ENCODE results near the gene FHIT. TPM values are rescaled to one million over a fixed set of nuclear protein-coding genes. Genes with fewer than 3 reads are reported as not detected.

FHIT gene
- total and polyA plus RNA-seq, 4 donors: 6.9 to 16.5 (median 9.9) TPM

DNA sequence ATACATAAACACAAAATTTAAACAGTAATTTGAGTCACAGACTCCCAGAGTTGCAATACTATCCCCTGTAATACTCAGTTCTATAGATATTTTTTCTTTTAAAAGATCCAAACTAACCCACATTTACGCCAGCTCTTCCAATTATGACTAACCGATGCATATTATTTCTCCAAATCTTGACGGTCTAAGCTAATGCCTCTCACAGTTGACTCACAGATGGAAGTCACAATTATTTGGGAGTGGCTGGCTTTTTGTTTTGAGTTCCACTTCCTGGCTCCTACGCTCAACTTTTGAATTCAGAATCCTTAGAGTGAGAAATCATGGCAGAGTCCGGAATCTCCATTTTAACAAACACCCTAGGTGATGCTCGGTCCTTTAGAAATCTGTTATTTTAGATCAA is 749.9 kb downstream of the FHIT start:
- Histone ChIP-seq H3K27ac (ENCODE audit: low read depth, low read length) (no peak overlapping the region), H3K27me3 (ENCODE audit: control insufficient read depth, insufficient read depth, low read length) (no peaks in the 10 kb centered on the region), H3K4me3 (ENCODE audit: low read depth, low read length) (no peak overlapping the region), H3K9me3 (ENCODE audit: control insufficient read depth, insufficient read depth, low read length) (no peaks in the 10 kb centered on the region), H3K4me1 (ENCODE audit: control insufficient read depth, insufficient read depth, low read length) (no peaks in the 10 kb centered on the region), H3K36me3 (ENCODE audit: control insufficient read depth, insufficient read depth, low read length) (no peaks in the 10 kb centered on the region)
- no peak for DNase-seq (ENCODE audit: low read depth in 4 of 6, low spot score in 6 of 6)
- WGBS (ENCODE audit: insufficient coverage): 100% methylated on average over 1 of the region's 6 CpGs

DNA sequence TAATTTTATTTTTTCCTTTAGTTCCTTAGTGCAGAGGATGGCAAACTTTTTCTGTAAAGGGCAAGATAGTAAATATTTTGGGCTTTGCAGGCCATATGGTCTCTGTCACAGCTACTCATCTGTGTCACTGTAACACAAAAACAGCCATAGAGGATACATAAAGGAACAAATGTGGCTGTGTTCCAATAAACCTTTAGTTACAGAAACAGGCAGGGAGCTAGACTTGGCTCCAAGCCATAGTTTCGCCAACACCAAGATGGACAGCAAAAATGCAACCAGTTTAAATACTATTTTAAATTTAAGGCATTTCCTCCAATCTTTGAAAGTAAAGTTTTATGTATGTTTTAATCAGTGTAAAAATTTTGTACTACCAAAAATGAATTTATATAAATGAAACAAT is 753.4 kb downstream of the FHIT start:
- Histone ChIP-seq H3K4me1 (ENCODE audit: control insufficient read depth, insufficient read depth, low read length) (no peaks in the 10 kb centered on the region), H3K27ac (ENCODE audit: low read depth, low read length) (no peak overlapping the region), H3K4me3 (ENCODE audit: low read depth, low read length) (no peak overlapping the region), H3K27me3 (ENCODE audit: control insufficient read depth, insufficient read depth, low read length) (no peaks in the 10 kb centered on the region), H3K36me3 (ENCODE audit: control insufficient read depth, insufficient read depth, low read length) (no peaks in the 10 kb centered on the region), H3K9me3 (ENCODE audit: control insufficient read depth, insufficient read depth, low read length) (no peaks in the 10 kb centered on the region)
- peak in 2 of 6 donors; percentile 41 to 58 for DNase-seq (ENCODE audit: low read depth in 4 of 6, low spot score in 6 of 6)
- no CpG with 5 or more reads among the region's 1 CpG for WGBS (ENCODE audit: insufficient coverage)

DNA sequence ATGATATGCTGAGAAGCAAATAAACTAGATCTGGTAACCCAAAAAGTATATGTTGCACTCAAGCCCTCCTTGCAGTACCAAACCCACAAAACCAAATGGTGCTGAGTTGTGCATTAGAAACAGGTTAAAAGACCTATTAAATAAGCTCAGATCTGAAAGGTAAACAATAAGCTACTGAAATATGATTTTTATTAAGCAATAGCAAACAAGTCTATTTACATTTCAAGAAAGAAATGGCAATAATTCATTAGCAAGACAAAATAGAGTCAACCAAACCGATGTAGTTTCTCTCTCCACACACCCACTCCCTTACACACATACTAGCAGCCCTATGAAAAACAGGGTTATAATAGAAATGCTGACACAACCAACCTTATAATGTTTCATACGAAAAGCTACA is 760.3 kb downstream of the FHIT start:
- H3K36me3 ChIP-seq (ENCODE audit: control insufficient read depth, insufficient read depth, low read length): no peaks in the 10 kb centered on the region
- no peaks in the 10 kb centered on the region for H3K27me3 ChIP-seq (ENCODE audit: control insufficient read depth, insufficient read depth, low read length)
- no peaks in the 10 kb centered on the region for H3K4me1 ChIP-seq (ENCODE audit: control insufficient read depth, insufficient read depth, low read length)
- no peak for DNase-seq (ENCODE audit: low read depth in 4 of 6, low spot score in 6 of 6)
- WGBS (ENCODE audit: insufficient coverage): no CpG with 5 or more reads among the region's 2 CpGs
- H3K9me3 ChIP-seq (ENCODE audit: control insufficient read depth, insufficient read depth, low read length): no peaks in the 10 kb centered on the region
- no peak overlapping the region for H3K4me3 ChIP-seq (ENCODE audit: low read depth, low read length)
- H3K27ac ChIP-seq (ENCODE audit: low read depth, low read length): no peak overlapping the region

DNA sequence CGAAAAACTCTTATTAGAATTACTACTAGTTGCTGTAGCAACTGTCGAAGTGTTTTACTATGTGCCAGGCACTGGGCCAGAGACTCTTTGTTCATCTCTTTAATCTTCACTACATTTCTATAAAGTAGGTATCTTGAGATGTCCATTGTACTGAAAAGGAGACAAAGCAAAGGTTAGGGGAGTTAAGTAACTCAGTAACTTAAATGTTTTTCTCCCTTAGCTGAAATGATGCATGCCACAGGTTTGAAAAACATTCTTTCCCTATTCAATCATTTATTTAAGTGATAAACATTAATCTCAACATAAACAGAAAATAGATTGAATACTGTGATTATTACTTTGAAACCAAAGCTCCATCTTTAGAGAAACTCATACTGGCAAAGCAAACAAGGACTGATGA is 776.2 kb downstream of the FHIT start:
- WGBS (ENCODE audit: insufficient coverage): no CpG with 5 or more reads among the region's 2 CpGs
- Histone ChIP-seq H3K27me3 (ENCODE audit: control insufficient read depth, insufficient read depth, low read length) (no peaks in the 10 kb centered on the region), H3K27ac (ENCODE audit: low read depth, low read length) (no peak overlapping the region), H3K4me3 (ENCODE audit: low read depth, low read length) (no peak overlapping the region), H3K4me1 (ENCODE audit: control insufficient read depth, insufficient read depth, low read length) (no peaks in the 10 kb centered on the region), H3K36me3 (ENCODE audit: control insufficient read depth, insufficient read depth, low read length) (no peaks in the 10 kb centered on the region), H3K9me3 (ENCODE audit: control insufficient read depth, insufficient read depth, low read length) (no peaks in the 10 kb centered on the region)
- no peak for DNase-seq (ENCODE audit: low read depth in 4 of 6, low spot score in 6 of 6)

DNA sequence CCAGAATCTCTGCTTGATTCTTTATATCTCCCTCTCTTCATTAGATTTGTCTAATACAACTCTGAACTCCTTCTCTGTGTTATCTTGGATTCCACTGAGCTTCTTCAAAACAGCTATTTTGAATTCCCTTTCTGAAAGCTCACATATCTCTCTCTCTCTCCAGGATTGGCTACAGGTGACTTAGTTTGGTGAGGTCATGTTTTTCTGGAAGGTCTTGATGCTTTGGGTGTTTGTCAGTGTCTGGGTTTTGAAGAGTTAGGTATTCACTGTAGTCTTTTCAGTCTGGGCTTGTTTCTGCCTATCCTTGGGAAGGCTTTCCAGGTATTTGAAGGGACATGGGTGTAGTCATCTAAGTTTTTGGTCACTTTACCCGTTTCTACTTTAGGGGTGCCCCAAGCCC is 781.8 kb downstream of the FHIT start:
- no peaks in the 10 kb centered on the region for H3K9me3 ChIP-seq (ENCODE audit: control insufficient read depth, insufficient read depth, low read length)
- no peak overlapping the region for H3K4me3 ChIP-seq (ENCODE audit: low read depth, low read length)
- no peaks in the 10 kb centered on the region for H3K36me3 ChIP-seq (ENCODE audit: control insufficient read depth, insufficient read depth, low read length)
- DNase-seq (ENCODE audit: low read depth in 4 of 6, low spot score in 6 of 6): no peak
- H3K4me1 ChIP-seq (ENCODE audit: control insufficient read depth, insufficient read depth, low read length): no peaks in the 10 kb centered on the region
- H3K27ac ChIP-seq (ENCODE audit: low read depth, low read length): no peak overlapping the region
- 89% methylated on average over 1 of the region's 1 CpG for WGBS (ENCODE audit: insufficient coverage)
- H3K27me3 ChIP-seq (ENCODE audit: control insufficient read depth, insufficient read depth, low read length): no peaks in the 10 kb centered on the region

DNA sequence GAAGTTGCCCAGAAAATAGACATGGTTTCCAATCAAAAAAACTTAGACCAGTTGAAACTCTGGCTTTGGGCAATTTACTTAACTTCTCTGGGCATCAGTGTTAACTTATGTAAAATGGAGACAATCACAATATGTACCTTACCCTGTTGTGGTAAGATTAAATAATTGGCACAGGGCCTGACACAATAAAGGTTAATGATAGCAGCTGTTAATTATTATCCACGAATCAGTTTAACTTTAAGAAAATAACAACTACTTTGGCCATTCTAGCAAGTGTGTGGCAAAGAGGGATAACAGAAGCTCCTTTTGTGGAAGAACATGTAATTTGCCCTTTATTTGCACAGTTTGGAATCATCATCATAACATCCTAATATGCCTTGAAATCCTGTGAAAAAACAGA is 787.6 kb downstream of the FHIT start:
- no peaks in the 10 kb centered on the region for H3K27me3 ChIP-seq (ENCODE audit: control insufficient read depth, insufficient read depth, low read length)
- H3K9me3 ChIP-seq (ENCODE audit: control insufficient read depth, insufficient read depth, low read length): no peaks in the 10 kb centered on the region
- no peaks in the 10 kb centered on the region for H3K4me1 ChIP-seq (ENCODE audit: control insufficient read depth, insufficient read depth, low read length)
- H3K36me3 ChIP-seq (ENCODE audit: control insufficient read depth, insufficient read depth, low read length): no peaks in the 10 kb centered on the region
- DNase-seq (ENCODE audit: low read depth in 4 of 6, low spot score in 6 of 6): no peak
- no peak overlapping the region for H3K27ac ChIP-seq (ENCODE audit: low read depth, low read length)
- H3K4me3 ChIP-seq (ENCODE audit: low read depth, low read length): no peak overlapping the region
- no CpG with 5 or more reads among the region's 1 CpG for whole genome bisulfite sequencing (ENCODE audit: insufficient coverage)

DNA sequence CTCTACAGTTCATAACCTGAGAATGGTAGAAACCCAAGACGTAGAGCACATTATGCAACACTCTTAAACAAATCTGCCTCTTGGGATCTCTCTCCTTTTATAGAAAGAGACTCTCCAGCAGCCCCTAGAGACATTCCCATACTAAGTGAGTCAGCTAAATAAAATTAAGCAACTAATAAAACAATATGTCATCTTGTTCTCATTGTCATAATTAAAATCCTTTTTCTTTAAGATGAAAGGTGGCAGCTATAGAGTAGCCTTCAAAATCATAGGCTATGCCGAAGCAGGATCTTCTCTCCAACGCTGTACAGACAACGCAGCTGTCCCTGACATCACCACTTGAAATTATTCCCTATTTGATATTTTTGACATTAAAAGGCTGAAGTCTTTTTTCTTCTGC is 790.0 kb downstream of the FHIT start:
- Histone ChIP-seq H3K27me3 (ENCODE audit: control insufficient read depth, insufficient read depth, low read length) (no peaks in the 10 kb centered on the region), H3K36me3 (ENCODE audit: control insufficient read depth, insufficient read depth, low read length) (no peaks in the 10 kb centered on the region), H3K9me3 (ENCODE audit: control insufficient read depth, insufficient read depth, low read length) (peaks cover 1% of the 10 kb centered on the region), H3K27ac (ENCODE audit: low read depth, low read length) (no peak overlapping the region), H3K4me3 (ENCODE audit: low read depth, low read length) (no peak overlapping the region), H3K4me1 (ENCODE audit: control insufficient read depth, insufficient read depth, low read length) (no peaks in the 10 kb centered on the region)
- WGBS (ENCODE audit: insufficient coverage): no CpG with 5 or more reads among the region's 4 CpGs
- DNase-seq (ENCODE audit: low read depth in 4 of 6, low spot score in 6 of 6): no peak

DNA sequence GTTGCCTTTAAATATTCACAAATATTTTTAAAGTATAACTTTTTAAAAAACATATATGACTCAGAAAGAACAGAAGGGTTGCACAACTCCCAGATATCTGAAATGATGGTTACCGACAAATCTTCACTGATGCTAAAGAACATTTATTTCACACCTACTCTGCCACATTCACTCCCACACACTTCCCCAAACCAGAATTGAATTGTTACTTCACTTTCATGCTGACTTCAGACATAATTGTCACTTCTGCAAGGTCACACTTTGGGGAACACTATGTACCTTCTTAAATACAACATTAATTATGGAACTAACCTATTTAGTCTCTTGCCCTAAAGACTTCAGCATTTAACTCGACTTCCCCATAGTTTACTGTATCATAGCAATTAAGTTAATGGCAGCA is 795.1 kb downstream of the FHIT start:
- Histone ChIP-seq H3K27ac (ENCODE audit: low read depth, low read length) (no peak overlapping the region), H3K9me3 (ENCODE audit: control insufficient read depth, insufficient read depth, low read length) (peaks cover 1% of the 10 kb centered on the region), H3K4me3 (ENCODE audit: low read depth, low read length) (no peak overlapping the region), H3K27me3 (ENCODE audit: control insufficient read depth, insufficient read depth, low read length) (no peaks in the 10 kb centered on the region), H3K36me3 (ENCODE audit: control insufficient read depth, insufficient read depth, low read length) (no peaks in the 10 kb centered on the region), H3K4me1 (ENCODE audit: control insufficient read depth, insufficient read depth, low read length) (no peaks in the 10 kb centered on the region)
- no CpG with 5 or more reads among the region's 2 CpGs for WGBS (ENCODE audit: insufficient coverage)
- DNase-seq (ENCODE audit: low read depth in 4 of 6, low spot score in 6 of 6): no peak

DNA sequence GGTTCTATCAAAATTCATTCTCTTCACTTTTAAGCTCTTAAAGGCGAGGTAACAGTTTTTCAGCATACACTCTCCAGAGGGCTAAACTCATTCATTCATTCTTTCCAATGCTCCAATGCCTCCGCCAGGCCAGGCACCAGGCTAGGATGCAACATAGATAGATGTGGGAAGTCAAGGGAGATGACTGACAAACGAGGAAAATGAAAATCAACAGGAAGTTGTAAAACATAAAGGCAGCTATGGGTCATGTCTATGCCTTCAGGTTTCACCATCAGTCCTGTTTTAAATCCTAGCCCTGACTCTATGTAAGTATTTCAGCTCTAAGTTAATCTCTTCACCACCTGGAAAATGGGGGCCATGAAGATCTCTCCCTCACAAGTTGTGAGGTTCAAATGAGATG is 797.9 kb downstream of the FHIT start:
- Histone ChIP-seq H3K27ac (ENCODE audit: low read depth, low read length) (no peak overlapping the region), H3K36me3 (ENCODE audit: control insufficient read depth, insufficient read depth, low read length) (no peaks in the 10 kb centered on the region)
- 83% methylated on average over 1 of the region's 3 CpGs for WGBS (ENCODE audit: insufficient coverage)

DNA sequence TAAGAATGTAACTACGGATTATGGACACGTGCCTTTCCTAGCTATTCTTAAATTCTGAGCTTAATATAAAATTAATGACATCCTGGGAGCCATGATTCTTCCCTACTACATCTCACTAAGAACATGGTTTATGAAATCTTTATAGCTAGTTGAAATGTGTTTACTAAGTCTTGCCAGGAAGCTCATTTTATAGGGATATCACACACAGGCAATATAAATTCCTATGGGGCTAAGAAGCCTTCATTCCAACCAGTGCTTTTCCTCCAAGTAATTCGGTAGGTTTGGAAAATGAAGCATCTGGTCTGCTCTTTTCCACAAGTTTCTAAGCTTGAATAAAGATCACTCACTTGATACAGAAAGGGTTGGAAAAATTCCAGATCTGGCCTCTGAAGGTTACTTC is 802.6 kb downstream of the FHIT start:
- WGBS (ENCODE audit: insufficient coverage): no CpG with 5 or more reads among the region's 3 CpGs
- peak in 1 of 6 donors; percentile 58 for DNase-seq (ENCODE audit: low read depth in 4 of 6, low spot score in 6 of 6)
- Histone ChIP-seq H3K9me3 (ENCODE audit: control insufficient read depth, insufficient read depth, low read length) (no peaks in the 10 kb centered on the region), H3K4me1 (ENCODE audit: control insufficient read depth, insufficient read depth, low read length) (no peaks in the 10 kb centered on the region), H3K36me3 (ENCODE audit: control insufficient read depth, insufficient read depth, low read length) (no peaks in the 10 kb centered on the region), H3K4me3 (ENCODE audit: low read depth, low read length) (no peak overlapping the region), H3K27me3 (ENCODE audit: control insufficient read depth, insufficient read depth, low read length) (no peaks in the 10 kb centered on the region), H3K27ac (ENCODE audit: low read depth, low read length) (no peak overlapping the region)

More for the DNA sequence above, 797.9 kb downstream of the FHIT start:
- H3K4me3 ChIP-seq (ENCODE audit: low read depth, low read length): no peak overlapping the region
- no peaks in the 10 kb centered on the region for H3K4me1 ChIP-seq (ENCODE audit: control insufficient read depth, insufficient read depth, low read length)
- H3K27me3 ChIP-seq (ENCODE audit: control insufficient read depth, insufficient read depth, low read length): no peaks in the 10 kb centered on the region
- no peak for DNase-seq (ENCODE audit: low read depth in 4 of 6, low spot score in 6 of 6)
- peaks cover 1% of the 10 kb centered on the region for H3K9me3 ChIP-seq (ENCODE audit: control insufficient read depth, insufficient read depth, low read length)

Measured in spinal cord (tissue), 10 donors.